Duodenal mucosa (tissue), 2 donors: ENCODE data around the gene FAM174B.

Source experiments
- H3K27ac ChIP-seq: one replicate; pipeline ENCODE4 v1.7.0; 2013; ENCODE audit warnings: low read depth, low read length
- H3K27me3 ChIP-seq, 2 donors: one replicate each; pipeline ENCODE4 v1.7.0; 2013; ENCODE audit warnings: low read length in 2 of 2, control low read depth in 1 of 2; ENCODE audit not compliant: insufficient read depth in 2 of 2, control insufficient read depth in 1 of 2
- H3K36me3 ChIP-seq, 2 donors: one replicate each; pipeline ENCODE4 v1.7.0; 2013; ENCODE audit warnings: low read length in 2 of 2, control low read depth in 1 of 2; ENCODE audit not compliant: insufficient read depth in 2 of 2, control insufficient read depth in 1 of 2
- H3K4me1 ChIP-seq, 2 donors: one replicate each; pipeline ENCODE4 v1.7.0; 2013; ENCODE audit warnings: low read length in 2 of 2, control low read depth in 1 of 2; ENCODE audit not compliant: insufficient read depth in 2 of 2, control insufficient read depth in 1 of 2
- H3K4me3 ChIP-seq, 2 donors: one replicate each; pipeline ENCODE4 v1.7.0; 2013; ENCODE audit warnings: low read length in 2 of 2, low read depth in 1 of 2
- H3K9ac ChIP-seq, 2 donors: one replicate each; pipeline ENCODE4 v1.7.0; 2013; ENCODE audit warnings: low read length in 2 of 2, low read depth in 1 of 2
- H3K9me3 ChIP-seq, 2 donors: one replicate each; pipeline ENCODE4 v1.7.0; 2013; ENCODE audit warnings: low read length in 2 of 2, control low read depth in 1 of 2; ENCODE audit not compliant: control insufficient read depth in 1 of 2

Gene FAM174B

GRCh38 chr15:92586383-92586942, 69.1 kb downstream of the FAM174B start:
- Histone ChIP-seq H3K36me3 (no peaks in the 10 kb centered on the region), H3K4me1 (no peaks in the 10 kb centered on the region), H3K9me3 (no peaks in the 10 kb centered on the region), H3K27me3 (no peaks in the 10 kb centered on the region), H3K9ac (no peak overlapping the region), H3K4me3 (no peak overlapping the region), H3K27ac (no peak overlapping the region)

- Histone ChIP-seq H3K27ac (no peak overlapping the region), H3K36me3 (no peaks in the 10 kb centered on the region), H3K27me3 (no peaks in the 10 kb centered on the region), H3K9me3 (no peaks in the 10 kb centered on the region), H3K9ac (no peak overlapping the region), H3K4me3 (no peak overlapping the region), H3K4me1 (no peaks in the 10 kb centered on the region)
Measured at GRCh38 chr15:92584105-92584504, 71.5 kb downstream of the FAM174B start.

- no peaks in the 10 kb centered on the region for H3K9me3 ChIP-seq
- H3K9ac ChIP-seq, result no peak overlapping the region
- no peaks in the 10 kb centered on the region for H3K27me3 ChIP-seq
- H3K4me3 ChIP-seq, result no peak overlapping the region
- no peaks in the 10 kb centered on the region for H3K36me3 ChIP-seq
- H3K4me1 ChIP-seq, result no peaks in the 10 kb centered on the region
- H3K27ac ChIP-seq, result no peak overlapping the region
Measured at GRCh38 chr15:92583096-92584034, 72.2 kb downstream of the FAM174B start.

GRCh38 chr15:92582206-92582605, 73.4 kb downstream of the FAM174B start:
- no peak overlapping the region for H3K9ac ChIP-seq
- H3K9me3 ChIP-seq, result no peaks in the 10 kb centered on the region
- H3K27me3 ChIP-seq, result no peaks in the 10 kb centered on the region
- no peak overlapping the region for H3K4me3 ChIP-seq
- no peaks in the 10 kb centered on the region for H3K36me3 ChIP-seq
- H3K4me1 ChIP-seq, result no peaks in the 10 kb centered on the region
- no peak overlapping the region for H3K27ac ChIP-seq

GRCh38 chr15:92580933-92581445, 74.6 kb downstream of the FAM174B start:
- no peaks in the 10 kb centered on the region for H3K4me1 ChIP-seq
- H3K36me3 ChIP-seq, result no peaks in the 10 kb centered on the region
- no peak overlapping the region for H3K27ac ChIP-seq
- no peaks in the 10 kb centered on the region for H3K27me3 ChIP-seq
- no peak overlapping the region for H3K4me3 ChIP-seq
- H3K9ac ChIP-seq, result no peak overlapping the region
- no peaks in the 10 kb centered on the region for H3K9me3 ChIP-seq

- Histone ChIP-seq H3K4me1 (no peaks in the 10 kb centered on the region), H3K9ac (no peak overlapping the region), H3K9me3 (no peaks in the 10 kb centered on the region), H3K27ac (no peak overlapping the region), H3K4me3 (no peak overlapping the region), H3K36me3 (no peaks in the 10 kb centered on the region), H3K27me3 (no peaks in the 10 kb centered on the region)
Measured at GRCh38 chr15:92580521-92580920, 75.1 kb downstream of the FAM174B start.

GRCh38 chr15:92579931-92580470, 75.6 kb downstream of the FAM174B start:
- Histone ChIP-seq H3K36me3 (no peaks in the 10 kb centered on the region), H3K9me3 (no peaks in the 10 kb centered on the region), H3K4me1 (no peaks in the 10 kb centered on the region), H3K27me3 (no peaks in the 10 kb centered on the region), H3K4me3 (no peak overlapping the region), H3K9ac (no peak overlapping the region), H3K27ac (no peak overlapping the region)

GRCh38 chr15:92579486-92579885, 76.1 kb downstream of the FAM174B start:
- Histone ChIP-seq H3K27me3 (no peaks in the 10 kb centered on the region), H3K9ac (no peak overlapping the region), H3K36me3 (no peaks in the 10 kb centered on the region), H3K4me3 (no peak overlapping the region), H3K27ac (no peak overlapping the region), H3K4me1 (no peaks in the 10 kb centered on the region), H3K9me3 (no peaks in the 10 kb centered on the region)

GRCh38 chr15:92578096-92578835, 77.3 kb downstream of the FAM174B start:
- Histone ChIP-seq H3K9me3 (no peaks in the 10 kb centered on the region), H3K4me1 (no peaks in the 10 kb centered on the region), H3K36me3 (no peaks in the 10 kb centered on the region), H3K9ac (no peak overlapping the region), H3K27me3 (no peaks in the 10 kb centered on the region), H3K4me3 (no peak overlapping the region), H3K27ac (no peak overlapping the region)
